ENCODE results near the gene CDH4. TPM values are rescaled to one million over a fixed set of nuclear protein-coding genes. Genes with fewer than 3 reads are reported as not detected.

CDH4 gene
- total RNA-seq, 4 donors from 2014 or later, result not detected

DNA sequence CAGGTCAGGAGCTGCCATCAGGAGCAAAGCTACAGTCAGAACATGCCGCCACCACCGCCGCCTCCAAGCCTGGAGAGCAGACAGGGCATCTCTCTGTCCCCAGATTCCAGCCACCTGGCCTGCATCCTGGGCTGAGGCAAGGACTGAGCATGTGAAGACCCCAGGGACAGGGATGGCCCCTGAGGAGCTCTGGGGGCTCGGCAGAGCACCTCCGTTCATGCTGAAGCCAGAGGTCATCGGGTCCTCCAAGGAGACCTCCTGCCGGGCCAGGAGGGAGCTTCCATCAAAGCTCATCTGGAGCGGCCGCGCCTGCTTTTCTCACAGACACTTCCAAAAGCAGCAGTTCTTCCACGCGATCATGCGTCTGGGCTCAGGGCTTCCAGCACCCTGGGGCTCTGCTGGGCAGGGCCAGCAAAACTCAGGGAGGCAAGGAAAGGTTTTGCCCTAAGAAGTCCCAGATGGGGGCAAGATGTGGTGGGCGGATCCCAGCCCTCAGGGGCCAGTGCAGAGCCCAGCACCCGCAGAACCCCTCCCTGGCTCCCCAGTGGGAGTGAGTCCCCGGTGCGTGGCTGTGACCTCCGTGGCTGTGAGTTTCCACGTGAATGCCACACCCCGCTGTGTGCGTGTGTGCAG, 675.2 kb downstream of the CDH4 start:
- WGBS, 2 donors (ENCODE audit: low coverage in 1 of 2), result 81% methylated on average over 18 of the region's 21 CpGs; no CpG with 5 or more reads in 1 of the 2 donors
- no peaks in the 10 kb centered on the region for H3K4me1 ChIP-seq
- H3K9me3 ChIP-seq, result no peaks in the 10 kb centered on the region
- TF ChIP-seq, protein P1, sequence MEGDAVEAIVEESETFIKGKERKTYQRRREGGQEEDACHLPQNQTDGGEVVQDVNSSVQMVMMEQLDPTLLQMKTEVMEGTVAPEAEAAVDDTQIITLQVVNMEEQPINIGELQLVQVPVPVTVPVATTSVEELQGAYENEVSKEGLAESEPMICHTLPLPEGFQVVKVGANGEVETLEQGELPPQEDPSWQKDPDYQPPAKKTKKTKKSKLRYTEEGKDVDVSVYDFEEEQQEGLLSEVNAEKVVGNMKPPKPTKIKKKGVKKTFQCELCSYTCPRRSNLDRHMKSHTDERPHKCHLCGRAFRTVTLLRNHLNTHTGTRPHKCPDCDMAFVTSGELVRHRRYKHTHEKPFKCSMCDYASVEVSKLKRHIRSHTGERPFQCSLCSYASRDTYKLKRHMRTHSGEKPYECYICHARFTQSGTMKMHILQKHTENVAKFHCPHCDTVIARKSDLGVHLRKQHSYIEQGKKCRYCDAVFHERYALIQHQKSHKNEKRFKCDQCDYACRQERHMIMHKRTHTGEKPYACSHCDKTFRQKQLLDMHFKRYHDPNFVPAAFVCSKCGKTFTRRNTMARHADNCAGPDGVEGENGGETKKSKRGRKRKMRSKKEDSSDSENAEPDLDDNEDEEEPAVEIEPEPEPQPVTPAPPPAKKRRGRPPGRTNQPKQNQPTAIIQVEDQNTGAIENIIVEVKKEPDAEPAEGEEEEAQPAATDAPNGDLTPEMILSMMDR (IDR thresholded peaks at IDR 0.05), result no peak
- TF ChIP-seq POLR2A (IDR thresholded peaks at IDR 0.05) (no peak), POLR2AphosphoS5 (IDR thresholded peaks at IDR 0.05) (no peak), EP300 (IDR thresholded peaks at IDR 0.05; ENCODE audit: low read depth) (no peak)
- DNase-seq, result no peak
- no peak overlapping the region for H3K4me3 ChIP-seq
- intact Hi-C loops (cut with DNase I; ENCODE audit: low total_unique reads), result no loop called here
- in situ Hi-C loops (cut with MboI; ENCODE audit: low pct_ligation_motif_present in 1 of 4, low pct_unique_long_range_greater_than_20kb in 1 of 4, low sequenced_read_pairs in 3 of 4), result no loop called here
- no peak overlapping the region for H3K27ac ChIP-seq
- H3K36me3 ChIP-seq, result no peaks in the 10 kb centered on the region
- no peaks in the 10 kb centered on the region for H3K27me3 ChIP-seq

DNA sequence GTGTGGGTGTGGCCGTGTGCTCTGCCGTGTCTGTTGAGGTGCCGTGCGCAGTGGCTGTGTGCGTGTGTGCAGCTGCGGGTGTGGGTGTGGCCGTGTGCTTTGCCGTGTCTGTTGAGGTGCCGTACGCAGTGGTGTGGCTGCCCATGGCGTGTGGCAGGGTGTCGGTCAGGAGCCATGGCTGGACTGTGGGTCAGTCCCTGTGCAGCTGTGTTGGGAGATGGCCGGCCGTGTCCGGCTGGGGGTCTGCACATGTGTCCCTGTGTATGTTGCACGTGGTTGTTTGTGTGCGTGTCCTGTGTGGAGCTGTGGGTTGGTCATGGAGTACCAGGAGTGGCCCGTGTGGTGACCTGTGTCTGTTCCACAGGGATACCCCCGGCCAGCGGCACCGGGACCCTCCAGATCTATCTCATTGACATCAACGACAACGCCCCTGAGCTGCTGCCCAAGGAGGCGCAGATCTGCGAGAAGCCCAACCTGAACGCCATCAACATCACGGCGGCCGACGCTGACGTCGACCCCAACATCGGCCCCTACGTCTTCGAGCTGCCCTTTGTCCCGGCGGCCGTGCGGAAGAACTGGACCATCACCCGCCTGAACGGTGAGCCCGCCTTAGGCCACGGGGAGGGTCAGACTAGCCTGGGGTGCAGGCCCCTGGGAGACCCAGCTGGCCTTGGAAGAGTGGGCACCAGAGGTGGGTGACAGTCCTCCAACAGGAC, 675.9 kb downstream of the CDH4 start:
- Histone ChIP-seq H3K27me3 (no peaks in the 10 kb centered on the region), H3K4me3 (no peak overlapping the region), H3K9me3 (no peaks in the 10 kb centered on the region), H3K4me1 (no peaks in the 10 kb centered on the region), H3K27ac (no peak overlapping the region), H3K36me3 (no peaks in the 10 kb centered on the region)
- intact Hi-C loops (cut with DNase I; ENCODE audit: low total_unique reads) (no loop called here), in situ Hi-C loops (cut with MboI; ENCODE audit: low pct_ligation_motif_present in 1 of 4, low pct_unique_long_range_greater_than_20kb in 1 of 4, low sequenced_read_pairs in 3 of 4) (no loop called here)
- TF ChIP-seq, protein P1 (IDR thresholded peaks at IDR 0.05), result no peak
- TF ChIP-seq EP300 (IDR thresholded peaks at IDR 0.05; ENCODE audit: low read depth) (no peak), POLR2A (IDR thresholded peaks at IDR 0.05) (no peak), POLR2AphosphoS5 (IDR thresholded peaks at IDR 0.05) (no peak)
- no peak for DNase-seq
- 89% methylated on average over 35 of the region's 43 CpGs; no CpG with 5 or more reads in 1 of the 2 donors for WGBS, 2 donors (ENCODE audit: low coverage in 1 of 2)

DNA sequence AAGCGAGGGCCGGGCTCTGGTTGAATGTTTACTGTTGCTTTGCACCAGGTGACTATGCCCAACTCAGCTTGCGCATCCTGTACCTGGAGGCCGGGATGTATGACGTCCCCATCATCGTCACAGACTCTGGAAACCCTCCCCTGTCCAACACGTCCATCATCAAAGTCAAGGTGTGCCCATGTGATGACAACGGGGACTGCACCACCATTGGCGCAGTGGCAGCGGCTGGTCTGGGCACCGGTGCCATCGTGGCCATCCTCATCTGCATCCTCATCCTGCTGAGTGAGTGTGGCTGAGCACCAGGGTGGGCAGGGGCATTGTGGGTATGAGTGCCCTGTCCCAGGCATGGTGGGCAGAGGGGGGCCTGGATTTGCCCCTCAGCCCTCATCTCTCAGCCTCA, 677.5 kb downstream of the CDH4 start:
- no peaks in the 10 kb centered on the region for H3K4me1 ChIP-seq
- H3K4me3 ChIP-seq, result no peak overlapping the region
- TF ChIP-seq EP300 (IDR thresholded peaks at IDR 0.05; ENCODE audit: low read depth), result no peak
- no peak for TF ChIP-seq POLR2A (IDR thresholded peaks at IDR 0.05)
- TF ChIP-seq, protein P1 (IDR thresholded peaks at IDR 0.05), result no peak
- TF ChIP-seq POLR2AphosphoS5 (IDR thresholded peaks at IDR 0.05), result no peak
- in situ Hi-C loops (cut with MboI; ENCODE audit: low pct_ligation_motif_present in 1 of 4, low pct_unique_long_range_greater_than_20kb in 1 of 4, low sequenced_read_pairs in 3 of 4) (no loop called here), intact Hi-C loops (cut with DNase I; ENCODE audit: low total_unique reads) (no loop called here)
- no peaks in the 10 kb centered on the region for H3K9me3 ChIP-seq
- DNase-seq, result no peak
- WGBS, 2 donors (ENCODE audit: low coverage in 1 of 2), result 92% methylated on average over 12 of the region's 12 CpGs; no CpG with 5 or more reads in 1 of the 2 donors
- no peaks in the 10 kb centered on the region for H3K36me3 ChIP-seq
- no peaks in the 10 kb centered on the region for H3K27me3 ChIP-seq
- H3K27ac ChIP-seq, result no peak overlapping the region

DNA sequence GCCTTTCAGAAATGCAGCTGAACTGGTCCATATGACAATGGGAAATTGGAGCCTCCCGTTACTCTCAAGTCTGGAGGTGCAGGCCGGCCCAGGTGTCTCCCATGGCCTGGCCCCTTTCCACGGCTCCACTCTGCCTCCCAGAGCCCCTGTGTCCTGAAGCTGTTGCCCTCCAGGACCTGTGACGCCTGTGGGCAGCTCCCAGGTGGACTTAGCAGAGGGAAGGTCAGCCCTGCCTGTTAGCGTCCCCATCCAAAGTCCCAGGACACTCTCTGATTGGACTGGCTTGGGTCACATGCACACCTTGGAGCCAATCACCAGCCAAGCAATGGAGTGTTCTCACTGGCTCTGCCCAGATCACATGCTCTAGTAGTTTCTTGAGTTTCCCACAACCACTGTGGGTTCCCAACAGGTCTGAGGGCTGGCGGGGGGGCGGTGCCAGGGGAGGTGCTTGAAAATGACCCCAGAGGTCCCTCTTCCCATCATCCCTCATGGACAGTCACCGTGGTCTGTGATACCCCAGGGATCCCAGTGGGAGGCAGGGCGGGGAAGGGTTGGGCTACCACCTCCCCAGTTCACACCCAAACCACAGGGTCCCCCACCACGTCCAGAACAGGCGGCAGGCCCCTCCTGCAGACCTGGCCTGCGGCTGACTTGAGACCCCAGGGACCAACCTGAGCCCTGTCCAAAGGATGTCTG, 678.1 kb downstream of the CDH4 start:
- WGBS, 2 donors (ENCODE audit: low coverage in 1 of 2), result 94% methylated on average over 10 of the region's 12 CpGs; no CpG with 5 or more reads in 1 of the 2 donors
- Histone ChIP-seq H3K4me3 (no peak overlapping the region), H3K36me3 (no peaks in the 10 kb centered on the region), H3K4me1 (no peaks in the 10 kb centered on the region), H3K27ac (no peak overlapping the region), H3K9me3 (no peaks in the 10 kb centered on the region), H3K27me3 (no peaks in the 10 kb centered on the region)
- in situ Hi-C loops (cut with MboI; ENCODE audit: low pct_ligation_motif_present in 1 of 4, low pct_unique_long_range_greater_than_20kb in 1 of 4, low sequenced_read_pairs in 3 of 4), result no loop called here
- intact Hi-C loops (cut with DNase I; ENCODE audit: low total_unique reads), result no loop called here
- DNase-seq, result no peak
- TF ChIP-seq EP300 (IDR thresholded peaks at IDR 0.05; ENCODE audit: low read depth), result no peak
- TF ChIP-seq POLR2A (IDR thresholded peaks at IDR 0.05), result no peak
- no peak for TF ChIP-seq POLR2AphosphoS5 (IDR thresholded peaks at IDR 0.05)
- TF ChIP-seq, protein P1 (IDR thresholded peaks at IDR 0.05), result no peak
